OCI-LY7 (cell line): Measurements from ENCODE around the gene GALNT17.

Experiments
- EZH2phosphoT487 ChIP-seq: fragments of 200-600 bp; sonication (generic); IDR thresholded peaks from 2 replicates; pipeline ENCODE4 v1.6.1; 2018; ENCODE audit warnings: low read depth, borderline replicate concordance, mild to moderate bottlenecking, mixed run types, antibody characterized with exemption, low read length, moderate library complexity, mixed read lengths
- TF ChIP-seq, protein P1 (sequence below): fragments of 200-600 bp; sonication (generic); conservative IDR thresholded peaks from 2 replicates; pipeline ENCODE4 v1.5.1; 2014; ENCODE audit warnings: mild to moderate bottlenecking, antibody characterized with exemption, low read length, moderate library complexity, mixed read lengths

DNA sequence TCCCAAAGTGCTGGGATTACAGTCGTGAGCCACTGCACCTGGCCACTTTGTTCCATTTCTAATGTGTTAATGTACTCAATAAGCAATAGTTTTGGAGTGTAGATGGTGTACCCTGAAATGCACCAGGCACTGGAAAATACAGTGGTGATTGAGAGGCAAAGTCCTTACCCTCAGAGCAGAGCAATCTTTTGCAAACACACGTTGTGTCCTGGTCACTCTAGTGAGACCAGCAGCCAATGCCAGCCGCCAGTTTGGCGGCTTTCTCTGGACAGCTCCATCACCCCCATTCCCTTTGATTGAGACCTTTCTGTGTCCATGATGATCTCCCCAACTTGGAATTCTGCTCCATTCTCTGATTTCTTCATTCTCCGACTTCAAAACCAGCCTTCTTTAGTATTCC, 231.3 kb downstream of the GALNT17 start:
- no peak for TF ChIP-seq EZH2phosphoT487
- TF ChIP-seq, protein P1, sequence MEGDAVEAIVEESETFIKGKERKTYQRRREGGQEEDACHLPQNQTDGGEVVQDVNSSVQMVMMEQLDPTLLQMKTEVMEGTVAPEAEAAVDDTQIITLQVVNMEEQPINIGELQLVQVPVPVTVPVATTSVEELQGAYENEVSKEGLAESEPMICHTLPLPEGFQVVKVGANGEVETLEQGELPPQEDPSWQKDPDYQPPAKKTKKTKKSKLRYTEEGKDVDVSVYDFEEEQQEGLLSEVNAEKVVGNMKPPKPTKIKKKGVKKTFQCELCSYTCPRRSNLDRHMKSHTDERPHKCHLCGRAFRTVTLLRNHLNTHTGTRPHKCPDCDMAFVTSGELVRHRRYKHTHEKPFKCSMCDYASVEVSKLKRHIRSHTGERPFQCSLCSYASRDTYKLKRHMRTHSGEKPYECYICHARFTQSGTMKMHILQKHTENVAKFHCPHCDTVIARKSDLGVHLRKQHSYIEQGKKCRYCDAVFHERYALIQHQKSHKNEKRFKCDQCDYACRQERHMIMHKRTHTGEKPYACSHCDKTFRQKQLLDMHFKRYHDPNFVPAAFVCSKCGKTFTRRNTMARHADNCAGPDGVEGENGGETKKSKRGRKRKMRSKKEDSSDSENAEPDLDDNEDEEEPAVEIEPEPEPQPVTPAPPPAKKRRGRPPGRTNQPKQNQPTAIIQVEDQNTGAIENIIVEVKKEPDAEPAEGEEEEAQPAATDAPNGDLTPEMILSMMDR = no peak
